ENCODE results near the gene RGS14. TPM values are rescaled to one million over a fixed set of nuclear protein-coding genes. Genes with fewer than 3 reads are reported as not detected.

RGS14 gene
- total RNA-seq, 1 donor from 2014 or later = 8.4 TPM

DNA sequence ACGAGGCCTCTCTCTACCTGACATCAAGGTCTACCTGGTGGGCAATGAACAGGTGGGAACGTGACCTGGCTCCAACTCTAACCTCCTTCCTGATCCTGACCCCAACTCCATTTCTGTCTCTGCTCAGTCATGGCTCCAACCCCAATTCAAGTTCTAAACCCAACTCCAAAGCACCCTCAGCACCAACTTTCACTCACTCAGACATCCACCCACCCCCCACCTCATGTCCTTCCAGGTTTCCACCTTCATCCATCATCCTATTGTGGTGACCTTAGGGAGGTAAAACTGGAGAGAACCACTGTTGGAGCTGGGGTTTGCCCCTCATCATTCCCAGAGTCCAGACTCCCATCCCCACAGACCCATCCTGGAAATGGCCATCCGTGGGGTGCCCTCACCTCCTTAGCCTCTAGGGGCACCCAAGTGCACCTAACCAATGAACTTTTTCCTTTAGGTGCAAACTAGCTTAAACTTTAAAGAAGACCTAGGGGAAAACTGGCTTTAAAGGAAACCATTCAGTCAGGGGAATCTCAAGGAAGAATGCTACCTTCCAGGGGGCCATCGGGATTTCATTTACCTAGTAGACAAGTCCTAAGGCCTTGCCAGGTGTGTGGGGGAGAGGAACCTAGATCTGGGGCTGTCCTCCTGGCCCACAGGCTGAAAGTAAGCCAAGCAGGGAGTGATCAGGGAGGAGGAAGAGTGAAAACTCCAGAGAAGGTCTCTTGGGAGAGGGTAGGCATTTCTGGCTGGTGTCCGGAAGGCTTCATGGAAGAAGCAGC is 11.3 kb downstream of the RGS14 start:
- TF ChIP-seq, protein P1, sequence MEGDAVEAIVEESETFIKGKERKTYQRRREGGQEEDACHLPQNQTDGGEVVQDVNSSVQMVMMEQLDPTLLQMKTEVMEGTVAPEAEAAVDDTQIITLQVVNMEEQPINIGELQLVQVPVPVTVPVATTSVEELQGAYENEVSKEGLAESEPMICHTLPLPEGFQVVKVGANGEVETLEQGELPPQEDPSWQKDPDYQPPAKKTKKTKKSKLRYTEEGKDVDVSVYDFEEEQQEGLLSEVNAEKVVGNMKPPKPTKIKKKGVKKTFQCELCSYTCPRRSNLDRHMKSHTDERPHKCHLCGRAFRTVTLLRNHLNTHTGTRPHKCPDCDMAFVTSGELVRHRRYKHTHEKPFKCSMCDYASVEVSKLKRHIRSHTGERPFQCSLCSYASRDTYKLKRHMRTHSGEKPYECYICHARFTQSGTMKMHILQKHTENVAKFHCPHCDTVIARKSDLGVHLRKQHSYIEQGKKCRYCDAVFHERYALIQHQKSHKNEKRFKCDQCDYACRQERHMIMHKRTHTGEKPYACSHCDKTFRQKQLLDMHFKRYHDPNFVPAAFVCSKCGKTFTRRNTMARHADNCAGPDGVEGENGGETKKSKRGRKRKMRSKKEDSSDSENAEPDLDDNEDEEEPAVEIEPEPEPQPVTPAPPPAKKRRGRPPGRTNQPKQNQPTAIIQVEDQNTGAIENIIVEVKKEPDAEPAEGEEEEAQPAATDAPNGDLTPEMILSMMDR (IDR thresholded peaks at IDR 0.05; ENCODE audit: insufficient read depth, low read length, severe bottlenecking) = peak; percentile 75
- Histone ChIP-seq H3K27me3 (ENCODE audit: control insufficient read depth, insufficient read depth, low read length) (no peaks in the 10 kb centered on the region), H3K4me3 (ENCODE audit: low read depth, low read length) (no peak overlapping the region), H3K36me3 (ENCODE audit: control insufficient read depth, insufficient read depth, low read length) (peaks cover 3% of the 10 kb centered on the region)
- peak; percentile 35 for DNase-seq (ENCODE audit: low read depth)
- peak; percentile 64 for FAIRE-seq

DNA sequence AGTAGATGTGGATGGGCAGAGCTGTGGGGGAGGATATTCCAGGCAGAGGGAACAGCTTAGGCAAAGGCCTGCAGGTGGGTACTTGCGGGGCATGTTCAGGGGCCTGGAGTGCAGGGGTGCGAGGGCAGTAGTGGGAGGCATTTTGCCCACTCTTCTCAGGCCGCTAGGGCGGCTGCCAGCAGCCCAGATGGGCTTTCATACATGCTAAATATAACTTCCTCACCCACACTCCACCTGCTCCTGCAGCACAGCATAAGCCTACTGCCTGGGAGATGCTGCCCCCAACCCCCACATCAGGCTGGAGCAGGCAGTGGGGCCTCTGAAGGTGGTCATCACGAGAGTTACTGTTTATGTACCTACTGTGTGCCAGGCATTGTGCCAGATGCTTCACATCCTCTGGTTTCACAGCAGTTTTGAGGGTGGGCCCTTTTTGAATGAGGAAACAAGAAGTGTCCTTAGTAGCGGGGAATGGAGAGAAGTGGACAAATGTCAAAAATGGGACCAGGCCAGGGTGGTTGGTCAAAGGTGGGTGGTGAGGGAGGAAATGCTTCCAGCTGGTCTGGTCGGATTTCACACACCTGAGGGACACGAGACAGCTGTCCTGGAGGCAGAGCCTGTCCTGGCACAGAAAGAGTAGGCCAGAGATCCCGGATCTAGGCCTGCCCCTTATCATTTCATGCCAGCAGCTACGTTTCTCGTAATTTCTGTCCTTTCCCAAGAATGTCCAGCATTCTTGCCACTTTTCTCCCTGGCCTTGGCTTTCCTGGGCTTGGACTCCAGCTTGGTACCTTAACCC is 12.1 kb downstream of the RGS14 start:
- H3K27me3 ChIP-seq (ENCODE audit: control insufficient read depth, insufficient read depth, low read length) = no peaks in the 10 kb centered on the region
- H3K36me3 ChIP-seq (ENCODE audit: control insufficient read depth, insufficient read depth, low read length) = peaks cover 3% of the 10 kb centered on the region
- H3K4me3 ChIP-seq (ENCODE audit: low read depth, low read length) = no peak overlapping the region
- DNase-seq (ENCODE audit: low read depth) (no peak), FAIRE-seq (peak; percentile 47)
- TF ChIP-seq, protein P1 (IDR thresholded peaks at IDR 0.05; ENCODE audit: insufficient read depth, low read length, severe bottlenecking) = no peak

DNA sequence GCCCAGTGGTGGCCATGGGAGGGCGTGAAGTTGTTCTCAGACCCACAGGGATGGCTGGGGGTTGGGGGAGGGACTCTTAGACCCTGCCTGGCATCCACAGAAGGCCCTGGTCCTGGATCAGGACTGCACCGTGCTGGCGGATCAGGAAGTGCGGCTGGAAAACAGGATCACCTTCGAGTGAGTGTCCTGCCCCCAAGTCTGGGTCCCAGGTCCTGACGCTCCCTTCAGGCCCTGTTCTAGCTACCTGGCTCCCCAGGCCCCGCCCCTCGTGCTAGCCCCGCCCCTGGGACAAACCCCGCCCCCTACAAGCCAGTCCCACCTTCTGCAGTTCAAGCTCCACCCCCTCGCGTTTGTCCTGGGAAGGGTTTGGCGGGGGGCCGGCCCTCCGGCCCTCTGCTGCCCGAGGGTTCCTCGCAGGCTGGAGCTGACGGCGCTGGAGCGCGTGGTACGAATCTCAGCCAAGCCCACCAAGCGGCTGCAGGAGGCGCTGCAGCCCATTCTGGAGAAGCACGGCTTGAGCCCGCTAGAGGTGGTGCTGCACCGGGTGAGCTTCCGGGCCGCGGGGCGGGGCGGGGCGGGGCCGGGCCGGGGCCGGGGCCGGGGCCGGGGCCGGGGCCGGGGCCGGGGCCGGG is 12.9 kb downstream of the RGS14 start:
- no peaks in the 10 kb centered on the region for H3K27me3 ChIP-seq (ENCODE audit: control insufficient read depth, insufficient read depth, low read length)
- TF ChIP-seq, protein P1 (IDR thresholded peaks at IDR 0.05; ENCODE audit: insufficient read depth, low read length, severe bottlenecking) = peak; percentile 79
- H3K4me3 ChIP-seq (ENCODE audit: low read depth, low read length) = peak overlapping the region; percentile 46
- FAIRE-seq = no peak
- peak; percentile 86 for DNase-seq (ENCODE audit: low read depth)
- peaks cover 3% of the 10 kb centered on the region for H3K36me3 ChIP-seq (ENCODE audit: control insufficient read depth, insufficient read depth, low read length)

DNA sequence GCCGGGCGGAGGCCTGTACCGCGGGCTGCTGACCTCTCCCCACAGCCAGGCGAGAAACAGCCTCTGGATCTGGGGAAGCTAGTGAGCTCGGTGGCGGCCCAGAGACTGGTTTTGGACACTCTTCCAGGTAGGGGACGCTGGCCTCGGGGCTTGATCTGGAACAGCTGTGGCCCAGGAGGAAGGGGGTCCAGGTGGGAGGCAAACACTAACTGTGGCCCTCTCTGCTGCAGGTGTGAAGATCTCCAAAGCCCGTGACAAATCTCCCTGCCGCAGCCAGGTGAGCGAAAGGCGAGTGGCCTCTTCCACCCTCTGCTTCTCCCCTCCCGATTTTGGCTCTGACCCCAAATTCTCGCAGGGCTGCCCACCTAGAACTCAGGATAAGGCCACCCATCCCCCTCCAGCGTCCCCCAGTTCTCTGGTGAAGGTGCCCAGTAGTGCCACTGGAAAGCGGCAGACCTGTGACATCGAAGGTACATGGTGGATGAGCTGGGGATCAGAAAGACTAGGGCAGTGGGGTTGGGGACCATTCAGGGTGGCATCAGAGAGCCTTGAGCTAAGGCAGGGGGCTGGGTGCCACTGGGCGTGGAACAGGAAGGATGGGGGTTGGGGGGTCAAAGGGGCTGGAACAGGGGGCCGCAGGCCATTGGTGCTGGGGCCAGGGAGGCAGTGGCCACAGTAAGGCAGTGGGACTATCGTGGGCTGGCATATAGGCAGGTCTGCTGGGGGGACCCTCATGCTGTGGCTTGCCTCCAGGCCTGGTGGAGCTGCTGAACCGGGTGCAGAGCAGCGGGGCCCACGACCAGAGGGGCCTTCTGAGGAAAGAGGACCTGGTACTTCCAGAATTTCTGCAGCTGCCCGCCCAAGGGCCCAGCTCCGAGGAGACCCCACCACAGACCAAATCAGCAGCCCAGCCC is 13.7 kb downstream of the RGS14 start:
- TF ChIP-seq, protein P1 (IDR thresholded peaks at IDR 0.05; ENCODE audit: insufficient read depth, low read length, severe bottlenecking) = no peak
- Histone ChIP-seq H3K27me3 (ENCODE audit: control insufficient read depth, insufficient read depth, low read length) (no peaks in the 10 kb centered on the region), H3K36me3 (ENCODE audit: control insufficient read depth, insufficient read depth, low read length) (peaks cover 3% of the 10 kb centered on the region), H3K4me3 (ENCODE audit: low read depth, low read length) (peak overlapping the region; percentile 46)
- no peak for FAIRE-seq
- no peak for DNase-seq (ENCODE audit: low read depth)
